GM06990 (cell line): ENCODE data around the gene UNC45B.

Source experiments
- DNase-seq: peaks from one replicate; pipeline ENCODE4 v3.0.0-alpha.2; 2011; ENCODE audit not compliant: insufficient read length; ENCODE audit errors: extremely low read depth
- H3K27me3 ChIP-seq: replicated peaks from 2 replicates; pipeline ENCODE4 v1.6.0; 2011; ENCODE audit warnings: low read length; ENCODE audit not compliant: control insufficient read depth, insufficient read depth
- H3K36me3 ChIP-seq: 2 replicates; pipeline ENCODE4 v1.5.1; 2011; ENCODE audit warnings: low read length; ENCODE audit not compliant: control insufficient read depth, insufficient read depth
- H3K4me3 ChIP-seq: replicated peaks from 2 replicates; pipeline ENCODE4 v1.5.1; 2011; ENCODE audit warnings: low read depth, mild to moderate bottlenecking, control low read depth, low read length
- TF ChIP-seq, protein P1 (sequence below): IDR thresholded peaks from 2 replicates; pipeline ENCODE4 v1.5.1; 2011; ENCODE audit warnings: low read length, control low read depth, mild to moderate bottlenecking, inconsistent platforms; ENCODE audit not compliant: insufficient read depth, poor library complexity, severe bottlenecking

UNC45B gene

GRCh38 chr17:35147375-35147905 is at the start of gene UNC45B:
UNC45B (plus strand) TSS chr17:35147817; CDS start chr17:35148264, 447 bp downstream.
- no peak for DNase-seq
- Histone ChIP-seq H3K27me3 (no peaks in the 10 kb centered on the region; the same call in 1 of the 2 replicates), H3K36me3 (no peaks in the 10 kb centered on the region), H3K4me3 (no peak within 1 kb of the TSS)
- TF ChIP-seq, protein P1, sequence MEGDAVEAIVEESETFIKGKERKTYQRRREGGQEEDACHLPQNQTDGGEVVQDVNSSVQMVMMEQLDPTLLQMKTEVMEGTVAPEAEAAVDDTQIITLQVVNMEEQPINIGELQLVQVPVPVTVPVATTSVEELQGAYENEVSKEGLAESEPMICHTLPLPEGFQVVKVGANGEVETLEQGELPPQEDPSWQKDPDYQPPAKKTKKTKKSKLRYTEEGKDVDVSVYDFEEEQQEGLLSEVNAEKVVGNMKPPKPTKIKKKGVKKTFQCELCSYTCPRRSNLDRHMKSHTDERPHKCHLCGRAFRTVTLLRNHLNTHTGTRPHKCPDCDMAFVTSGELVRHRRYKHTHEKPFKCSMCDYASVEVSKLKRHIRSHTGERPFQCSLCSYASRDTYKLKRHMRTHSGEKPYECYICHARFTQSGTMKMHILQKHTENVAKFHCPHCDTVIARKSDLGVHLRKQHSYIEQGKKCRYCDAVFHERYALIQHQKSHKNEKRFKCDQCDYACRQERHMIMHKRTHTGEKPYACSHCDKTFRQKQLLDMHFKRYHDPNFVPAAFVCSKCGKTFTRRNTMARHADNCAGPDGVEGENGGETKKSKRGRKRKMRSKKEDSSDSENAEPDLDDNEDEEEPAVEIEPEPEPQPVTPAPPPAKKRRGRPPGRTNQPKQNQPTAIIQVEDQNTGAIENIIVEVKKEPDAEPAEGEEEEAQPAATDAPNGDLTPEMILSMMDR, result no peak

DNA sequence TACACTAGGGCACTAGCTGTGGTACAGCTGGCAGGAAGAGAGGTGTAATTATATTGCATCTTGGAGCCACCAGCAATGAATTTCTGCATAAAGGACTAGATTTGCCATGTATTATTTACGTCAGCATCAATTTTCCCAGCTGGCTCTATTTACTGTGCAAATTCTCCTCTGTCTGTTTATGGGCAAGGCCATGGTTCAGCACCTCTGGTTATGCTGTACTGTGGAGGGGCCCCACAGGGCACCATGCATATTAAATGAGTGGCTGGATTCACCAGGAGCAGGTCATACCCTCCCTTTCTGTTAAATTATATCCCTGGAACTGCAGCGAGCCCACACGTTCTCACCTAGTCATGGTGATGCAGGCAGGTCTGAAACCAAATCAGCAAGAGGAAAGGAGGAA is 47.7 kb upstream of the UNC45B start:
- Histone ChIP-seq H3K36me3 (peaks cover 12% of the 10 kb centered on the region), H3K27me3 (no peaks in the 10 kb centered on the region), H3K4me3 (no peak overlapping the region)
- DNase-seq, result no peak
- TF ChIP-seq, protein P1, result no peak

- TF ChIP-seq, protein P1, result no peak
- Histone ChIP-seq H3K36me3 (peaks cover 14% of the 10 kb centered on the region), H3K4me3 (no peak overlapping the region), H3K27me3 (no peaks in the 10 kb centered on the region)
- no peak for DNase-seq
These were observed 46.6 kb upstream of the UNC45B start for GRCh38 chr17:35101036-35101435.

DNA sequence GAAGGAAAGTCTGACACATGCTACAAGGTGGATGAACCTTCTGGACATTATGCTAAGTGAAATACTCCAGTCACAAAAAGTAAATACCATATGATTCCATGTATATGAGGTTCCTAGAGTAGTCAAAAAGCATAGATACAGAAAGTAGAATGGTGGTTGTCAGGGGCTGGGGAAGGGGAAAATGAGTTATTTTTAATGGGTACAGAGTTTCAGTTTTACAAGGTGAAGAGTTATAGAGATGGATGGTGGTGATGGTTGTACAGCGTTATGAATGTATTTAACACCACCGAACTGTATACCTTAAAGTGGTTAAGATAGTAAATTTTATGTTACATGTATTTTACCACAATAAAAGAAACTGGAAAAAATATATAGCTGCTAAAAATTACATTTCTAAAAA is 45.9 kb upstream of the UNC45B start:
- Histone ChIP-seq H3K4me3 (no peak overlapping the region), H3K27me3 (no peaks in the 10 kb centered on the region), H3K36me3 (peaks cover 14% of the 10 kb centered on the region)
- no peak for DNase-seq
- TF ChIP-seq, protein P1, result no peak

- TF ChIP-seq, protein P1, result no peak
- peaks cover 13% of the 10 kb centered on the region for H3K36me3 ChIP-seq
- H3K27me3 ChIP-seq, result no peaks in the 10 kb centered on the region
- no peak overlapping the region for H3K4me3 ChIP-seq
- no peak for DNase-seq
These were observed 44.3 kb upstream of the UNC45B start for GRCh38 chr17:35103271-35103670.
